ENCODE results near the gene BCL2A1.
"Not testable (repeated sequence)": the region's sequence is repeated elsewhere in the genome, so short reads cannot be mapped to it uniquely, and the experiment has no call there.

The BCL2A1 gene

DNA sequence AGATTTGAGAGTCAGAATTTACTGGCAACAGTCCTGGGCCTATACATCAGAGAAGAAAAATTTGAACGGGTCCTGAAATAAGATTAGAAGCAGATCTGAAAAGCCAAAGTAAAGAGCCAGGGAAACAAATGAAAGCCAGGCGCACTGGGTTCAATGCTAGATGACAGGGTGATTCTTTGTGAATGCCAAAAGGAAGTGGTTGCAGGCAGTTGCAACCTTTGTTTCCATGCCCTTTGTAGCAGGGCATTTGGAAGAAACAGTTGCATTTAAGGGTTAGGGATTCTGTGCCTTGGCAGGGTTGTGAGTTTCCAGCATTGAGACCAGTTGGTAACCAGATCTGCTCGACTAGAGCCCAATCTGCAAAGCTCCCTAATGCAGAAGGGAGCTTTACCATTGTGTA is 37.8 kb downstream of the BCL2A1 start:
- DNase-seq (ENCODE audit: low read depth), result no peak

GRCh38 chr15:79932447-79932846 is 38.5 kb downstream of the BCL2A1 start:
- no peak overlapping the region for H3K4me3 ChIP-seq (ENCODE audit: low read depth, low read length)
- DNase-seq (ENCODE audit: low read depth), result no peak
- TF ChIP-seq CTCF (conservative IDR thresholded peaks at IDR 0.05; ENCODE audit: low read depth, low read length), result no peak

More for the DNA sequence above, 37.8 kb downstream of the BCL2A1 start:
- H3K4me3 ChIP-seq (ENCODE audit: low read depth, low read length), result no peak overlapping the region
- TF ChIP-seq CTCF (conservative IDR thresholded peaks at IDR 0.05; ENCODE audit: low read depth, low read length), result no peak

DNA sequence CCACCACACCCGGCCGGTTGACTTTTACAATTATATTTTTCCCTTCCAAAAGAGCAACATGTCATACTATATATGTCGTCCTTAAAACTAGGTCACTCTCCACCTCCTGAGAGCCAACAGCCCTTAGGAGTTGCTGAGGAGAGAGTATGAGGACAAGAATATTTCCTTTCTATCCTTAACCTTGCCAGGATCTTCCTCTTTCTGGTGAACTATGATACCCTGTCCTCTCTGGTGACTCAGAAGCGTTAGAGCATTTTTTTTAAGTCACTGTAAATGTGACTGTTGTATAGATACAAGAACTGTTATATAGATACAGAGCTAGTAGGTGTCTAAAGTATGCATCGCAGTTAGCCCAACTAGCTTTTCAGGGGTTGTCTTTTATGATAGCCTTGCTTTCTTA is 40.5 kb downstream of the BCL2A1 start:
- H3K4me3 ChIP-seq (ENCODE audit: low read depth, low read length), result no peak overlapping the region
- TF ChIP-seq CTCF (conservative IDR thresholded peaks at IDR 0.05; ENCODE audit: low read depth, low read length), result no peak
- no peak for DNase-seq (ENCODE audit: low read depth)

DNA sequence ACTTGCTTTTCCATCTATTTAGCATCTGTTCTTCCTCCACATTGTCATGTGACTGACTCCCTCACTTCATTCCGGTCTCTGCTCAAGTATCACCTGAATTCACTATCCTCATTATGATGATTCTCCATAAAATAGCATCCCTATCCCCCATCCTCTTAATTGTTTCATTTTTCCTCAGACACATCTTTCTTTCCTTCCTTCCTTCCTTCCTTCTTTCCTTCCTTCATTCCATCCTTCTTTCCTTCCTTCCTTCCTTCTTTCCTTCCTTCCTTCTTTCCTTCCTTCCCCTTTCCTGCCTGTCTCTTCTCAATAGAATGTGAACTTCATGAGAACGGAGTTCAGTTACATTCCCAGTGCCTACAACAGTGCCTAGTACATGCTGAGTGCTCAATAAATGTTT is 41.6 kb downstream of the BCL2A1 start:
- no peak overlapping the region for H3K4me3 ChIP-seq (ENCODE audit: low read depth, low read length)
- TF ChIP-seq CTCF (conservative IDR thresholded peaks at IDR 0.05; ENCODE audit: low read depth, low read length), result no peak
- no peak for DNase-seq (ENCODE audit: low read depth)

GRCh38 chr15:79926116-79926515 is 44.9 kb downstream of the BCL2A1 start:
- DNase-seq (ENCODE audit: low read depth); H3K4me3 ChIP-seq (ENCODE audit: low read depth, low read length): not testable (repeated sequence)

- DNase-seq (ENCODE audit: low read depth), result no peak
- no peak for TF ChIP-seq CTCF (conservative IDR thresholded peaks at IDR 0.05; ENCODE audit: low read depth, low read length)
- H3K4me3 ChIP-seq (ENCODE audit: low read depth, low read length), result peak overlapping the region; percentile 92
Measured at GRCh38 chr15:79924379-79924778, 46.6 kb downstream of the BCL2A1 start.

- TF ChIP-seq CTCF (conservative IDR thresholded peaks at IDR 0.05; ENCODE audit: low read depth, low read length), result no peak
- peak; percentile 97 for DNase-seq (ENCODE audit: low read depth)
- H3K4me3 ChIP-seq (ENCODE audit: low read depth, low read length), result peak overlapping the region; percentile 92
Measured at GRCh38 chr15:79923515-79924169, 47.4 kb downstream of the BCL2A1 start.
